Lower leg skin (tissue), 4 donors: Measurements from ENCODE around the gene FAM110A. TPM values are rescaled to one million over a fixed set of nuclear protein-coding genes. Genes with fewer than 3 reads are reported as not detected.
"Not testable (repeated sequence)": the region's sequence is repeated elsewhere in the genome, so short reads cannot be mapped to it uniquely, and the experiment has no call there.

ENCODE experiments used
- DNase-seq, 2 donors: peaks; one replicate each; pipeline ENCODE4 v3.0.0-alpha.2; 2019; ENCODE audit warnings: low spot score in 2 of 2
- H3K4me3 ChIP-seq: fragments of 200-600 bp; sonication (generic); 2 replicates; pipeline ENCODE4 v1.5.1; 2017; ENCODE audit warnings: mild to moderate bottlenecking, low read depth; ENCODE audit not compliant: poor library complexity, severe bottlenecking
- CTCF ChIP-seq, 3 donors: fragments of 450-650 bp; IDR thresholded peaks; one replicate each; pipeline ENCODE4 v1.5.1; 2016; ENCODE audit warnings: antibody characterized with exemption in 3 of 3, mild to moderate bottlenecking in 3 of 3, moderate library complexity in 2 of 3
- POLR2A ChIP-seq, 2 donors: fragments of 450-650 bp; IDR thresholded peaks; one replicate each; pipeline ENCODE4 v1.6.1; 2016 to 2017; ENCODE audit warnings: antibody characterized with exemption in 2 of 2, mild to moderate bottlenecking in 1 of 2, moderate library complexity in 1 of 2
- WGBS, 2 donors: methylation state at CpG; one replicate each; pipeline ENCODE4 v1.1.5; 2018; 5-methylcytosine and 5-hydroxymethylcytosine counted together
- intact Hi-C: fragments of 100-400 bp; cut with DNase I; formaldehyde crosslinking; loops from one replicate; pipeline ENCODE4 v1.15.0; 2023; ENCODE audit warnings: low total_unique reads
- total RNA-seq, 4 donors: library from RNA; depleted of rRNA; stranded (reverse); fragments of >200 nt; gene quantifications; one replicate each; pipeline ENCODE4 v1.1.0, GENCODE V29; 2016

The FAM110A gene
- total RNA-seq, 4 donors from 2014 or later = 66.3 to 107 (median 82.5) TPM

- 71 to 74% methylated on average over 5 of the region's 5 CpGs for WGBS, 2 donors
- intact Hi-C loops = no loop called here
- DNase-seq = no peak
- H3K4me3 ChIP-seq = no peak overlapping the region
- TF ChIP-seq POLR2A (IDR thresholded peaks at IDR 0.05) (no peak), CTCF (IDR thresholded peaks at IDR 0.05) (no peak)
Measured at GRCh38 chr20:889106-889505, 55.6 kb downstream of the FAM110A start.

GRCh38 chr20:889932-890463 lies 56.5 kb downstream of the FAM110A start:
- DNase-seq = no peak
- TF ChIP-seq POLR2A (IDR thresholded peaks at IDR 0.05) (no peak), CTCF (IDR thresholded peaks at IDR 0.05) (no peak)
- 70 to 79% methylated on average over 7 to 10 of the region's 10 CpGs for WGBS, 2 donors
- intact Hi-C loops = no loop called here
- no peak overlapping the region for H3K4me3 ChIP-seq

GRCh38 chr20:890666-891057 lies 57.1 kb downstream of the FAM110A start:
- intact Hi-C loops = no loop called here
- H3K4me3 ChIP-seq = no peak overlapping the region
- 63 to 67% methylated on average over 6 of the region's 6 CpGs for WGBS, 2 donors
- no peak for TF ChIP-seq POLR2A (IDR thresholded peaks at IDR 0.05)
- TF ChIP-seq CTCF (IDR thresholded peaks at IDR 0.05) = no peak
- DNase-seq = no peak

- peak in 1 of 2 donors; percentile 40 for DNase-seq
- H3K4me3 ChIP-seq = no peak overlapping the region
- TF ChIP-seq POLR2A (IDR thresholded peaks at IDR 0.05) (no peak), CTCF (IDR thresholded peaks at IDR 0.05) (no peak)
- intact Hi-C loops = no loop called here
- WGBS, 2 donors = 58 to 61% methylated on average over 6 of the region's 6 CpGs
Measured at GRCh38 chr20:891058-891705, 57.7 kb downstream of the FAM110A start.

- intact Hi-C loops = no loop called here
- no peak for DNase-seq
- H3K4me3 ChIP-seq = no peak overlapping the region
- no peak for TF ChIP-seq CTCF (IDR thresholded peaks at IDR 0.05)
- no peak for TF ChIP-seq POLR2A (IDR thresholded peaks at IDR 0.05)
- 66 to 85% methylated on average over 4 of the region's 4 CpGs for WGBS, 2 donors
Measured at GRCh38 chr20:891706-892080, 58.2 kb downstream of the FAM110A start.

- DNase-seq, intact Hi-C loops: not testable (repeated sequence)
Measured at GRCh38 chr20:892371-892770, 58.9 kb downstream of the FAM110A start.

More at GRCh38 chr20:892371-892770, 58.9 kb downstream of the FAM110A start:
- WGBS, 2 donors = 75 to 89% methylated on average over 5 of the region's 5 CpGs
- not testable (repeated sequence) for H3K4me3 ChIP-seq

Other genes with a start within 250 kb of the FAM110A start
- under 1 TPM in 1 of 4 donors, not detected in 3; 0.71 TPM for gene TCF15, start 223.4 kb upstream of the FAM110A start, total RNA-seq
- 10 to 100 TPM; 12.2 to 27.8 (median 15.3) TPM for gene SRXN1, start 180.5 kb upstream of the FAM110A start, total RNA-seq
- not detected for gene SCRT2, start 157.9 kb upstream of the FAM110A start, total RNA-seq
- 1 to 10 TPM; 2.2 to 7.5 (median 3.0) TPM for gene SLC52A3, start 65.2 kb upstream of the FAM110A start, total RNA-seq
- gene ANGPT4, start 82.6 kb downstream of the FAM110A start, total RNA-seq = 1 to 10 TPM in 2 of 4 donors, under 1 TPM in 2; 0.80 to 4.2 (median 1.7) TPM
- under 1 TPM in 2 of 4 donors, not detected in 2; 0.13 to 0.59 TPM for gene RSPO4, start 168.6 kb downstream of the FAM110A start, total RNA-seq